HepG2 (cell line): Measurements from ENCODE around the gene PPP1R9B. TPM values are rescaled to one million over a fixed set of nuclear protein-coding genes. Genes with fewer than 3 reads are reported as not detected.

ENCODE experiments used
- ATAC-seq: fragments of 200-7000 bp; cut with Tn5 transposase; 3 replicates; pipeline ENCODE4 v1.9.1; 2020; ENCODE audit warnings: mild to moderate bottlenecking, moderate library complexity
- BruUV-seq: library from RNA; stranded (reverse); fragments of 400-500 nt; replicated peaks from 2 replicates; lab custom pipeline; 2021; lab: Mats Ljungman, UMichigan
- CTCF ChIA-PET: fragments of 300-600 bp; formaldehyde crosslinking; extraction: SDS; loops from one replicate; lab custom pipeline; 2021; ENCODE audit warnings: low total read pairs, inconsistent platforms, low intra/inter-chr PET ratio; lab: Yijun Ruan, JAX
- POLR2A ChIA-PET: fragments of 350-600 bp; sonication (Branson Sonifier 250); formaldehyde crosslinking; loops from one replicate; lab custom pipeline; 2020; ENCODE audit warnings: antibody characterized with exemption, inconsistent platforms; lab: Yijun Ruan, JAX
- DNase-seq: peaks from one replicate; pipeline ENCODE4 v3.0.0-alpha.2; 2015; ENCODE audit warnings: low spot score
- FAIRE-seq: peaks from 3 replicates; lab custom pipeline; 2011; peaks lifted over from hg19 to GRCh38; lab: Jason Lieb, UNC
- H2AFZ ChIP-seq: one replicate; pipeline ENCODE4 v1.6.1; 2011; ENCODE audit warnings: low read length, inconsistent platforms
- H3K27ac ChIP-seq: fragments of 300-600 bp; 3 replicates; pipeline ENCODE4 v1.8.0; 2011; ENCODE audit warnings: mixed run types, mild to moderate bottlenecking, mixed read lengths, low read length, inconsistent platforms; ENCODE audit not compliant: insufficient read depth; ENCODE audit errors: extremely low read length
- H3K27me3 ChIP-seq, 2 experiments: fragments of 200-600 bp in 1 of 2; 2 replicates in 1 of 2; 3 replicates in 1 of 2; pipeline versions ENCODE4 v1.6.0 to v1.8.0; 2011; ENCODE audit warnings: low read length in 2 of 2, mild to moderate bottlenecking in 2 of 2, moderate library complexity in 2 of 2, inconsistent platforms in 1 of 2; ENCODE audit not compliant: insufficient read depth in 2 of 2, control insufficient read depth in 1 of 2
- H3K36me3 ChIP-seq, 2 experiments: fragments of 200-600 bp in 1 of 2; replicated peaks in 1 of 2; 2 replicates in 1 of 2; 3 replicates in 1 of 2; pipeline versions ENCODE4 v1.5.1 to v1.8.0; 2011; ENCODE audit warnings: low read length in 2 of 2, inconsistent platforms in 1 of 2; ENCODE audit not compliant: insufficient read depth in 2 of 2, control insufficient read depth in 1 of 2
- H3K4me1 ChIP-seq: 2 replicates; pipeline ENCODE4 v1.5.1; 2012; ENCODE audit warnings: low read length, inconsistent platforms; ENCODE audit not compliant: insufficient read depth
- H3K4me2 ChIP-seq: 2 replicates; pipeline ENCODE4 v1.6.0; 2011; ENCODE audit warnings: low read depth, low read length, inconsistent platforms
- H3K4me3 ChIP-seq, 3 experiments: fragments of 200-600 bp in 1 of 3; sonication (generic), shearing (Covaris generic) in 1 of 3; replicated peaks in 1 of 3; 2 replicates each; pipeline ENCODE4 v1.5.1; 2011 to 2016; ENCODE audit warnings: low read length in 3 of 3, inconsistent platforms in 2 of 3, low read depth in 2 of 3, mild to moderate bottlenecking in 2 of 3, control low read depth in 1 of 3, mixed read lengths in 1 of 3; ENCODE audit not compliant: insufficient read depth in 1 of 3
- H3K79me2 ChIP-seq: one replicate; pipeline ENCODE4 v1.6.1; 2011; ENCODE audit warnings: low read length, inconsistent platforms; ENCODE audit not compliant: insufficient read depth
- H3K9ac ChIP-seq: 2 replicates; pipeline ENCODE4 v1.6.0; 2011; ENCODE audit warnings: mild to moderate bottlenecking, low read depth, low read length, inconsistent platforms; ENCODE audit not compliant: insufficient read depth
- H3K9me3 ChIP-seq: 2 replicates; pipeline ENCODE4 v1.5.1; 2012; ENCODE audit warnings: mild to moderate bottlenecking, low read length
- H4K20me1 ChIP-seq: 2 replicates; pipeline ENCODE4 v1.6.0; 2011; ENCODE audit warnings: inconsistent platforms, mild to moderate bottlenecking, low read length, moderate library complexity; ENCODE audit not compliant: insufficient read depth
- CHCHD3 ChIP-seq: sonication (generic); formaldehyde crosslinking; IDR thresholded peaks from 2 replicates; pipeline ENCODE4 v1.8.0; 2022; ENCODE audit warnings: mild to moderate bottlenecking, missing genetic modification reagents, moderate library complexity
- CTCF ChIP-seq: sonication (generic); formaldehyde crosslinking; IDR thresholded peaks from 2 replicates; pipeline ENCODE4 v1.5.0; 2020; ENCODE audit warnings: mild to moderate bottlenecking, missing genetic modification reagents, moderate library complexity
- HNF1B ChIP-seq: sonication (generic); formaldehyde crosslinking; IDR thresholded peaks from 2 replicates; pipeline ENCODE4 v1.5.1; 2020; ENCODE audit warnings: mild to moderate bottlenecking, moderate library complexity, missing genetic modification reagents
- IRF9 ChIP-seq: sonication (generic); formaldehyde crosslinking; IDR thresholded peaks from 2 replicates; pipeline ENCODE4 v1.8.0; 2022; ENCODE audit warnings: missing genetic modification reagents, mild to moderate bottlenecking, borderline replicate concordance
- JARID2 ChIP-seq: sonication (generic); formaldehyde crosslinking; IDR thresholded peaks from 2 replicates; pipeline ENCODE4 v1.8.1; 2023; ENCODE audit warnings: missing genetic modification reagents, inconsistent platforms; ENCODE audit not compliant: insufficient replicate concordance
- JUND ChIP-seq: sonication (generic); formaldehyde crosslinking; IDR thresholded peaks from 2 replicates; pipeline ENCODE4 v1.8.0; 2022; ENCODE audit warnings: mild to moderate bottlenecking, missing genetic modification reagents
- KLF15 ChIP-seq: sonication (generic); formaldehyde crosslinking; IDR thresholded peaks from 2 replicates; pipeline ENCODE4 v1.8.1; 2023; ENCODE audit warnings: borderline replicate concordance, mild to moderate bottlenecking, inconsistent platforms, missing genetic modification reagents, mixed read lengths
- RNF2 ChIP-seq: fragments of 450-650 bp; conservative IDR thresholded peaks from 2 replicates; pipeline ENCODE4 v1.6.1; 2016; ENCODE audit warnings: low read depth
- SNAI1 ChIP-seq: sonication (generic); formaldehyde crosslinking; IDR thresholded peaks from 2 replicates; pipeline ENCODE4 v1.5.0; 2020; ENCODE audit warnings: mild to moderate bottlenecking, missing genetic modification reagents, borderline replicate concordance
- ZNF18 ChIP-seq: sonication (generic); formaldehyde crosslinking; IDR thresholded peaks from 2 replicates; pipeline ENCODE4 v1.8.0; 2022; ENCODE audit warnings: mild to moderate bottlenecking, missing genetic modification reagents; ENCODE audit not compliant: insufficient replicate concordance
- ZNF576 ChIP-seq: sonication (generic); formaldehyde crosslinking; IDR thresholded peaks from 2 replicates; pipeline ENCODE4 v1.4.0; 2020; ENCODE audit warnings: mild to moderate bottlenecking, missing genetic modification reagents
- ZNF784 ChIP-seq: sonication (generic); formaldehyde crosslinking; IDR thresholded peaks from 2 replicates; pipeline ENCODE4 v1.5.1; 2020; ENCODE audit warnings: missing genetic modification reagents, mild to moderate bottlenecking, borderline replicate concordance
- ZNF790 ChIP-seq: sonication (generic); formaldehyde crosslinking; IDR thresholded peaks from 2 replicates; pipeline ENCODE4 v1.8.0; 2022; ENCODE audit warnings: missing genetic modification reagents, mild to moderate bottlenecking, borderline replicate concordance
- ZNF878 ChIP-seq: sonication (generic); formaldehyde crosslinking; IDR thresholded peaks from 2 replicates; pipeline ENCODE4 v1.8.1; 2023; ENCODE audit warnings: mild to moderate bottlenecking, missing genetic modification reagents, moderate library complexity
- WGBS: methylation state at CpG from one replicate; pipeline ENCODE4 v1.1.6; 2017; ENCODE audit warnings: low lambda C conversion rate; 5-methylcytosine and 5-hydroxymethylcytosine counted together
- in situ Hi-C: cut with HindIII; loops from 2 replicates; pipeline ENCODE4 v1.10.0; 2017; ENCODE audit warnings: low pct_unique_long_range_greater_than_20kb; ENCODE audit not compliant: extremely low pct_ligation_motif_present
- intact Hi-C: fragments of 100-400 bp; cut with micrococcal nuclease; formaldehyde crosslinking; loops from one replicate; pipeline ENCODE4 v1.10.0; 2022; ENCODE audit not compliant: unreplicated experiment
- polyA plus RNA-seq, 8 experiments: library from polyadenylated mRNA; depleted of rRNA in 3 of 8; stranded (reverse) in 7 of 8; unstranded in 1 of 8; fragments of >200 nt; fragmentation: Illumina TruSeq in 4 of 8; extraction: Trizol in 4 of 8; gene quantifications; 2 replicates each; pipeline versions ENCODE4 v1.2.1 to v1.2.3, GENCODE V29; 2011 to 2016; ENCODE audit warnings: low read depth in 4 of 8, missing spikeins in 1 of 8, mixed read lengths in 1 of 8; ENCODE audit not compliant: insufficient read depth in 1 of 8
- total RNA-seq, 5 experiments: library from RNA; depleted of rRNA; stranded (reverse); fragments of >200 nt; fragmentation: Illumina TruSeq; extraction: Trizol; gene quantifications; 2 replicates each; pipeline ENCODE4 v1.2.3, GENCODE V29; 2016; ENCODE audit warnings: low read depth in 1 of 5

Gene PPP1R9B
- total and polyA plus RNA-seq, 2 of the 13 experiments (the other 11 are each of a cell fraction or from before 2014, with no cell fraction given) = 9.4 to 15.8 TPM

GRCh38 chr17:50099003-50099402 lies 51.5 kb downstream of the PPP1R9B start (continued):
- no peak for TF ChIP-seq ZNF18
- no peak for TF ChIP-seq JUND (CRISPR knock-in tag)
- TF ChIP-seq CHCHD3 = no peak
- TF ChIP-seq RNF2 = no peak
- no peak for TF ChIP-seq ZNF576 (CRISPR knock-in tag)
- TF ChIP-seq JARID2 (CRISPR knock-in tag) = no peak
- no peak for TF ChIP-seq KLF15 (CRISPR knock-in tag)
- TF ChIP-seq, all 625 proteins: peak for 0

GRCh38 chr17:50098583-50098982 lies 51.9 kb downstream of the PPP1R9B start:
- ATAC-seq (no peak), DNase-seq (no peak), FAIRE-seq (no peak)
- Histone ChIP-seq H3K4me2 (no peak overlapping the region), H3K4me3 (no peak overlapping the region), H3K27me3 (no peaks in the 10 kb centered on the region), H4K20me1 (no peaks in the 10 kb centered on the region), H3K4me1 (peaks cover 55% of the 10 kb centered on the region), H2AFZ (no peak overlapping the region), H3K36me3 (peaks cover 0 to 4% of the 10 kb centered on the region in 2 experiments; a peak in 1 of 5 replicates), H3K9ac (no peak overlapping the region), H3K27ac (no peak overlapping the region), H3K9me3 (no peaks in the 10 kb centered on the region), H3K79me2 (peaks cover 6% of the 10 kb centered on the region)
- intact Hi-C loops (no loop called here), in situ Hi-C loops (no loop called here)
- no TSS peak for BruUV-seq
- no peak for TF ChIP-seq CTCF (CRISPR knock-in tag)
- no peak for TF ChIP-seq ZNF784 (CRISPR knock-in tag)
- no peak for TF ChIP-seq ZNF878 (CRISPR knock-in tag)
- TF ChIP-seq IRF9 (CRISPR knock-in tag) = no peak
- TF ChIP-seq HNF1B (CRISPR knock-in tag) = no peak
- no peak for TF ChIP-seq SNAI1
- no peak for TF ChIP-seq ZNF790 (CRISPR knock-in tag)
- ChIA-PET POLR2A (interaction anchor here (1.2 kb wide), 1 partner anchor 25 kb away, joined by 3 read pairs; no protein-coding TSS in a partner anchor), CTCF (no interaction called here)
- 85% methylated on average over 4 of the region's 4 CpGs for WGBS
